HCT116 (cell line): Measurements from ENCODE around the gene USP9X. TPM values are rescaled to one million over a fixed set of nuclear protein-coding genes. Genes with fewer than 3 reads are reported as not detected.
"Not testable (repeated sequence)": the region's sequence is repeated elsewhere in the genome, so short reads cannot be mapped to it uniquely, and the experiment has no call there.

Source experiments
- ATAC-seq: fragments of 200-7000 bp; cut with Tn5 transposase; 2 replicates; pipeline ENCODE4 v1.9.1; 2020; ENCODE audit warnings: mild to moderate bottlenecking, moderate library complexity
- BruUV-seq: library from RNA; stranded (reverse); fragments of 400-500 nt; replicated peaks from 2 replicates; lab custom pipeline; 2021; lab: Mats Ljungman, UMichigan
- CTCF ChIA-PET: fragments of 300-600 bp; sonication (Branson Sonifier 250); formaldehyde crosslinking; loops from one replicate; lab custom pipeline; 2021; ENCODE audit warnings: antibody characterized with exemption; lab: Charles Lee
- POLR2A ChIA-PET: fragments of 300-600, 350-600 bp; sonication (Branson Sonifier 250); formaldehyde crosslinking; loops from one replicate; lab custom pipeline; 2021; ENCODE audit warnings: antibody characterized with exemption; lab: Charles Lee
- RAD21 ChIA-PET, 2 experiments: fragments of 300-600 bp; sonication (Branson Sonifier 250); formaldehyde crosslinking; loops; one replicate each; lab custom pipeline; 2023; ENCODE audit warnings: low total read pairs in 2 of 2; ENCODE audit not compliant: uncharacterized antibody in 2 of 2, unreplicated experiment in 2 of 2, low non-redundant PET in 1 of 2; lab: Charles Lee
- DNase-seq: peaks from one replicate; pipeline ENCODE4 v3.0.0-alpha.2; 2010; ENCODE audit warnings: low read depth, low spot score
- H2AFZ ChIP-seq: fragments of 200-600 bp; shearing (Covaris generic), sonication (generic); 2 replicates; pipeline ENCODE4 v1.6.1; 2017; ENCODE audit warnings: low read depth, mixed run types, mixed read lengths, antibody characterized with exemption, low read length; ENCODE audit not compliant: poor library complexity, severe bottlenecking
- H3K27ac ChIP-seq: 2 replicates; pipeline ENCODE4 v1.5.1; 2012; ENCODE audit warnings: low read depth, low read length
- H3K27me3 ChIP-seq: fragments of 200-600 bp; sonication (generic); 2 replicates; pipeline ENCODE4 v1.6.1; 2016; ENCODE audit warnings: mixed run types, low read length, mixed read lengths; ENCODE audit not compliant: insufficient read depth
- H3K36me3 ChIP-seq, 2 experiments: fragments of 200-500 bp in 1 of 2; fragments of 200-600 bp in 1 of 2; sonication (Bioruptor generic) in 1 of 2; sonication (generic) in 1 of 2; 2 replicates each; pipeline versions ENCODE4 v1.5.1 to v1.6.1; 2014 to 2016; ENCODE audit warnings: low read length in 2 of 2, inconsistent platforms in 1 of 2, mixed read lengths in 1 of 2, mixed run types in 1 of 2; ENCODE audit not compliant: insufficient read depth in 2 of 2, control insufficient read depth in 1 of 2
- H3K4me1 ChIP-seq, 2 experiments: fragments of 200-600 bp in 1 of 2; sonication (generic) in 1 of 2; 2 replicates each; pipeline versions ENCODE4 v1.5.1 to v1.6.1; 2012 to 2017; ENCODE audit warnings: low read length in 2 of 2, inconsistent platforms in 1 of 2, mild to moderate bottlenecking in 1 of 2, mixed read lengths in 1 of 2, mixed run types in 1 of 2, moderate library complexity in 1 of 2; ENCODE audit not compliant: insufficient read depth in 2 of 2, control insufficient read depth in 1 of 2
- H3K4me2 ChIP-seq: fragments of 200-600 bp; sonication (generic); 2 replicates; pipeline ENCODE4 v1.6.1; 2017; ENCODE audit warnings: mixed run types, low read length, mixed read lengths
- H3K4me3 ChIP-seq, 2 experiments: fragments of 200-600 bp in 1 of 2; sonication (generic) in 1 of 2; replicated peaks in 1 of 2; 2 replicates each; pipeline ENCODE4 v1.5.1; 2011 to 2016; ENCODE audit warnings: low read length in 2 of 2, control low read depth in 1 of 2, low read depth in 1 of 2, mild to moderate bottlenecking in 1 of 2, mixed read lengths in 1 of 2, mixed run types in 1 of 2
- H3K79me2 ChIP-seq: fragments of 200-600 bp; sonication (generic); 2 replicates; pipeline ENCODE4 v1.6.1; 2017; ENCODE audit warnings: mild to moderate bottlenecking, mixed run types, low read length, moderate library complexity, mixed read lengths; ENCODE audit not compliant: insufficient read depth
- H3K9ac ChIP-seq: fragments of 200-600 bp; sonication (generic); 2 replicates; pipeline ENCODE4 v1.6.1; 2016; ENCODE audit warnings: low read length, mixed read lengths
- H3K9me2 ChIP-seq: fragments of 200-600 bp; sonication (generic), shearing (Covaris generic); 2 replicates; pipeline ENCODE4 v1.6.1; 2017; ENCODE audit warnings: mixed run types, mild to moderate bottlenecking, moderate library complexity; ENCODE audit not compliant: insufficient read depth
- H3K9me3 ChIP-seq, 2 experiments: fragments of 200-500 bp in 1 of 2; fragments of 200-600 bp in 1 of 2; sonication (Bioruptor generic) in 1 of 2; sonication (generic) in 1 of 2; 2 replicates each; pipeline ENCODE4 v1.6.1; 2014 to 2017; ENCODE audit warnings: low read length in 2 of 2, mixed read lengths in 2 of 2, inconsistent platforms in 1 of 2, low read depth in 1 of 2, mild to moderate bottlenecking in 1 of 2, mixed run types in 1 of 2, moderate library complexity in 1 of 2; ENCODE audit not compliant: control insufficient read depth in 1 of 2, insufficient read depth in 1 of 2
- H4K20me1 ChIP-seq: fragments of 200-600 bp; sonication (generic), shearing (Covaris generic); 2 replicates; pipeline ENCODE4 v1.6.1; 2017; ENCODE audit warnings: mixed run types, mild to moderate bottlenecking, moderate library complexity; ENCODE audit not compliant: insufficient read depth
- ATF3 ChIP-seq: IDR thresholded peaks from 2 replicates; pipeline ENCODE4 v1.6.1; 2012
- CBX3 ChIP-seq: IDR thresholded peaks from 2 replicates; pipeline ENCODE4 v1.6.1; 2012; ENCODE audit warnings: low read depth
- ELF1 ChIP-seq: IDR thresholded peaks from 2 replicates; pipeline ENCODE4 v1.6.1; 2012; ENCODE audit warnings: low read depth, borderline replicate concordance
- EZH2 ChIP-seq: fragments of 200-600 bp; sonication (generic); IDR thresholded peaks from 2 replicates; pipeline ENCODE4 v1.6.1; 2017; ENCODE audit warnings: antibody characterized with exemption, mixed run types
- FOSL1 ChIP-seq: IDR thresholded peaks from 2 replicates; pipeline ENCODE4 v1.6.1; 2012; ENCODE audit warnings: low read depth
- JUND ChIP-seq: IDR thresholded peaks from 2 replicates; pipeline ENCODE4 v1.6.1; 2012
- POLR2A ChIP-seq: IDR thresholded peaks from 2 replicates; pipeline ENCODE4 v1.7.0; 2011; ENCODE audit warnings: borderline replicate concordance; ENCODE audit not compliant: insufficient read depth, insufficient read length; ENCODE audit errors: extremely low read depth
- POLR2AphosphoS5 ChIP-seq: IDR thresholded peaks from 2 replicates; pipeline ENCODE4 v1.6.1; 2011; ENCODE audit warnings: mild to moderate bottlenecking, low read depth, low read length, moderate library complexity
- RAD21 ChIP-seq: IDR thresholded peaks from 2 replicates; pipeline ENCODE4 v1.6.1; 2012; ENCODE audit warnings: low read depth, mild to moderate bottlenecking
- REST ChIP-seq: IDR thresholded peaks from 2 replicates; pipeline ENCODE4 v1.6.1; 2012; ENCODE audit warnings: low read depth
- SIN3A ChIP-seq: IDR thresholded peaks from 2 replicates; pipeline ENCODE4 v1.6.1; 2012; ENCODE audit warnings: low read depth
- SP1 ChIP-seq: IDR thresholded peaks from 2 replicates; pipeline ENCODE4 v1.6.1; 2012; ENCODE audit warnings: low read depth
- SRF ChIP-seq: IDR thresholded peaks from 2 replicates; pipeline ENCODE4 v1.6.1; 2012; ENCODE audit warnings: low read depth
- TCF7L2 ChIP-seq: IDR thresholded peaks from 2 replicates; pipeline ENCODE4 v1.7.0; 2011; ENCODE audit warnings: borderline replicate concordance, inconsistent platforms; ENCODE audit not compliant: insufficient read depth, insufficient read length; ENCODE audit errors: extremely low read depth
- ZBTB33 ChIP-seq: IDR thresholded peaks from 2 replicates; pipeline ENCODE4 v1.6.1; 2011; ENCODE audit warnings: mild to moderate bottlenecking, low read length, moderate library complexity; ENCODE audit not compliant: insufficient replicate concordance; ENCODE audit errors: extremely low read depth
- ZFX ChIP-seq: fragments of 450-650 bp; IDR thresholded peaks from 2 replicates; pipeline ENCODE4 v1.6.1; 2017
- ZNF274 ChIP-seq: fragments of 200-500 bp; sonication (Bioruptor generic); IDR thresholded peaks from 2 replicates; pipeline ENCODE4 v1.6.1; 2014; ENCODE audit warnings: mild to moderate bottlenecking, low read depth, low read length, inconsistent platforms
- intact Hi-C: fragments of 100-400 bp; cut with micrococcal nuclease; formaldehyde crosslinking; loops from 2 replicates; pipeline ENCODE4 v1.10.0; 2022
- total RNA-seq: library from RNA; stranded (reverse); gene quantifications from one replicate; pipeline ENCODE4 v1.2.1, GENCODE V29; 2021; ENCODE audit not compliant: unreplicated experiment

The USP9X gene
- total RNA-seq, 1 experiment from 2014 or later, result 52.4 TPM

- H3K36me3 ChIP-seq, result no peaks in the 10 kb centered on the region
- ChIA-PET POLR2A (no interaction called here), RAD21 (no interaction called here), CTCF (no interaction called here)
- no peak overlapping the region for H3K4me3 ChIP-seq
- no peaks in the 10 kb centered on the region for H3K9me2 ChIP-seq
- intact Hi-C loops, result no loop called here
- no peaks in the 10 kb centered on the region for H3K9me3 ChIP-seq
- H3K27ac ChIP-seq, result no peak overlapping the region
- peaks cover 96% of the 10 kb centered on the region for H3K79me2 ChIP-seq
- no peak overlapping the region for H3K9ac ChIP-seq
- TF ChIP-seq POLR2A (no peak), ELF1 (no peak), RAD21 (no peak), REST (no peak), EZH2 (no peak), TCF7L2 (no peak), JUND (no peak), ZBTB33 (no peak), SRF (no peak), ZNF274 (no peak), SIN3A (no peak), ATF3 (no peak), CBX3 (no peak), ZFX (no peak), SP1 (no peak), FOSL1 (no peak), POLR2AphosphoS5 (no peak)
- H3K4me1 ChIP-seq, result peaks cover 3 to 5% of the 10 kb centered on the region in 2 experiments; a peak in 2 of 4 replicates
- H3K27me3 ChIP-seq, result no peaks in the 10 kb centered on the region
- H3K4me2 ChIP-seq, result no peak overlapping the region
- DNase-seq, result no peak
- H4K20me1 ChIP-seq, result 0 out of 2 replicates have a peak, but pooled peaks cover 7% of the 10 kb centered on the region
- BruUV-seq, result no TSS peak
- no peak overlapping the region for H2AFZ ChIP-seq
- ATAC-seq, result no peak
Observed at GRCh38 chrX:41105005-41105404, 19.8 kb downstream of the USP9X start.

GRCh38 chrX:41106257-41106656 is 21.0 kb downstream of the USP9X start:
- RAD21 ChIA-PET, H2AFZ ChIP-seq, H3K9me2 ChIP-seq, POLR2A ChIA-PET, intact Hi-C loops, H3K4me2 ChIP-seq, H4K20me1 ChIP-seq, CTCF ChIA-PET, ATAC-seq, H3K27me3 ChIP-seq, H3K27ac ChIP-seq, H3K4me3 ChIP-seq, H3K9me3 ChIP-seq, DNase-seq, H3K36me3 ChIP-seq, H3K9ac ChIP-seq, BruUV-seq: not testable (repeated sequence)
- H3K79me2 ChIP-seq, result peaks cover 97% of the 10 kb centered on the region
- H3K4me1 ChIP-seq, result peaks cover 9 to 10% of the 10 kb centered on the region in 2 experiments; a peak in 3 of 4 replicates
